GM21619 (cell line): ENCODE data around the gene INPP4B.

ENCODE experiments used
- ATAC-seq: cut with Tn5 transposase; IDR thresholded peaks from one replicate; pipeline ENCODE4 v1.9.1; 2021; ENCODE audit not compliant: unreplicated experiment

Gene INPP4B

GRCh38 chr4:142383800-142384470 lies 462.2 kb downstream of the INPP4B start:
- no peak for ATAC-seq

- no peak for ATAC-seq
Observed at GRCh38 chr4:142383354-142383753, 462.7 kb downstream of the INPP4B start.

GRCh38 chr4:142380052-142380602 lies 466.0 kb downstream of the INPP4B start:
- no peak for ATAC-seq

GRCh38 chr4:142379277-142380051 lies 466.6 kb downstream of the INPP4B start:
- ATAC-seq = no peak

GRCh38 chr4:142378179-142378578 lies 467.9 kb downstream of the INPP4B start:
- ATAC-seq = no peak

- no peak for ATAC-seq
Observed at GRCh38 chr4:142377342-142378091, 468.6 kb downstream of the INPP4B start.

- ATAC-seq = no peak
Observed at GRCh38 chr4:142376204-142376603, 469.9 kb downstream of the INPP4B start.

GRCh38 chr4:142373610-142374009 lies 472.5 kb downstream of the INPP4B start:
- ATAC-seq = no peak

GRCh38 chr4:142372530-142373260 lies 473.4 kb downstream of the INPP4B start:
- ATAC-seq = no peak

- ATAC-seq = no peak
Observed at GRCh38 chr4:142369141-142369540, 477.0 kb downstream of the INPP4B start.

- no peak for ATAC-seq
Observed at GRCh38 chr4:142367418-142368180, 478.5 kb downstream of the INPP4B start.

- no peak for ATAC-seq
Observed at GRCh38 chr4:142366769-142367181, 479.3 kb downstream of the INPP4B start.

GRCh38 chr4:142365391-142365790 lies 480.7 kb downstream of the INPP4B start:
- ATAC-seq = no peak

- ATAC-seq = no peak
Observed at GRCh38 chr4:142363686-142364085, 482.4 kb downstream of the INPP4B start.

- no peak for ATAC-seq
Observed at GRCh38 chr4:142361981-142362380, 484.1 kb downstream of the INPP4B start.

GRCh38 chr4:142360657-142361056 lies 485.4 kb downstream of the INPP4B start:
- no peak for ATAC-seq

- no peak for ATAC-seq
Observed at GRCh38 chr4:142358656-142359055, 487.4 kb downstream of the INPP4B start.

GRCh38 chr4:142356801-142357200 lies 489.3 kb downstream of the INPP4B start:
- ATAC-seq = no peak

- no peak for ATAC-seq
Observed at GRCh38 chr4:142356118-142356759, 489.9 kb downstream of the INPP4B start.
